Measurements from ENCODE around the gene PSG1.
"Not testable (repeated sequence)": the region's sequence is repeated elsewhere in the genome, so short reads cannot be mapped to it uniquely, and the experiment has no call there.

PSG1 gene

GRCh38 chr19:42821306-42821977 is 58.1 kb downstream of the PSG1 start:
- not testable (repeated sequence) for DNase-seq (ENCODE audit: low read depth in 2 of 2)

- not testable (repeated sequence) for DNase-seq (ENCODE audit: low read depth in 2 of 2)
Observed at GRCh38 chr19:42819960-42820650, 59.4 kb downstream of the PSG1 start.

DNA sequence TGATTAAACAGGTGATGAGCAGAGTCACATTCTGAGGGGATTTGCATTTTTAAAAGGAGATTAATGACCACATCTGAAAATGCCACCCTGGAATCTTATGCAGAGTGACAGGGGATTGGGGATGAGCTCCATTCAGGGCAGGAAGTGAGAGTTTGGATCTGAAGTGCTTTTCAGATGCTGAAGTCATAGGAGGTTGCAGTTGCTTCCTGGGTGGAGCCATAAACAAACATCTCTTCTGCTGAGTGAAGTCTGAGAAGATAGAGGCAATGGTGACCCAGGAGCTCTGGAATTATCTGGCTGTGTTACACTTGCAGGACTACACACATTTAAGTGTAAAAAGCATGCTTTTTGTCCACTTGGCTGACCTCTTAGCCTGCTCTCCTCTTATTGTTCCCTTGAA is 62.6 kb downstream of the PSG1 start:
- no peak for DNase-seq (ENCODE audit: low read depth in 2 of 2)
